Gastroesophageal sphincter (tissue), 4 donors: ENCODE results near the gene EXOG. TPM values are rescaled to one million over a fixed set of nuclear protein-coding genes. Genes with fewer than 3 reads are reported as not detected.

Experiments
- ATAC-seq: fragments of 150-250 bp; one replicate; pipeline ENCODE4 v1.9.1; 2016; ENCODE audit warnings: mild to moderate bottlenecking, moderate library complexity
- H3K27ac ChIP-seq, 4 donors: fragments of 200-600 bp; sonication (generic) in 3 of 4; 1 replicate in 3 of 4; 2 replicates in 1 of 4; pipeline ENCODE4 v1.5.1; 2016 to 2019
- H3K27me3 ChIP-seq: fragments of 200-600 bp; sonication (generic); one replicate; pipeline ENCODE4 v1.5.1; 2019
- H3K36me3 ChIP-seq, 2 donors: fragments of 200-600 bp; sonication (generic); one replicate each; pipeline ENCODE4 v1.5.1; 2019; ENCODE audit warnings: control low read depth in 1 of 2
- H3K4me1 ChIP-seq, 3 donors: fragments of 200-600 bp; sonication (generic); 1 replicate in 2 of 3; 2 replicates in 1 of 3; pipeline ENCODE4 v1.5.1; 2016 to 2019; ENCODE audit warnings: control low read depth in 2 of 3
- H3K4me3 ChIP-seq, 2 donors: fragments of 200-600 bp; sonication (generic); one replicate each; pipeline ENCODE4 v1.5.1; 2019; ENCODE audit warnings: mild to moderate bottlenecking in 1 of 2, moderate library complexity in 1 of 2
- H3K9me3 ChIP-seq, 3 donors: fragments of 200-600 bp; sonication (generic); one replicate each; pipeline ENCODE4 v1.5.1; 2017 to 2019; ENCODE audit warnings: control low read depth in 2 of 3
- CTCF ChIP-seq, 4 experiments: fragments of 200-600 bp in 2 of 4; fragments of 450-650 bp in 2 of 4; sonication (generic) in 1 of 4; IDR thresholded peaks; one replicate each; pipeline ENCODE4 v1.5.1; 2017 to 2019; ENCODE audit warnings: antibody characterized with exemption in 4 of 4, mild to moderate bottlenecking in 2 of 4, moderate library complexity in 2 of 4
- EP300 ChIP-seq: sonication (generic); formaldehyde crosslinking; IDR thresholded peaks from one replicate; pipeline ENCODE4 v1.6.1; 2017; ENCODE audit warnings: antibody characterized with exemption, mild to moderate bottlenecking
- POLR2A ChIP-seq, 2 donors: fragments of 450-650 bp; IDR thresholded peaks; one replicate each; pipeline ENCODE4 v1.6.1; 2017; ENCODE audit warnings: antibody characterized with exemption in 2 of 2, mild to moderate bottlenecking in 2 of 2, moderate library complexity in 1 of 2
- POLR2AphosphoS5 ChIP-seq: sonication (generic); formaldehyde crosslinking; IDR thresholded peaks from one replicate; pipeline ENCODE4 v1.6.1; 2017; ENCODE audit warnings: antibody characterized with exemption
- WGBS, 2 donors: methylation state at CpG; one replicate each; pipeline ENCODE4 v1.1.5; 2018; ENCODE audit warnings: low coverage in 1 of 2; 5-methylcytosine and 5-hydroxymethylcytosine counted together
- total RNA-seq, 4 donors: library from RNA; depleted of rRNA; stranded (reverse); fragments of >200 nt; gene quantifications; one replicate each; pipeline ENCODE4 v1.1.0, GENCODE V29; 2016

The EXOG gene
- total RNA-seq, 4 donors from 2014 or later, result 10.5 to 38.3 (median 19.3) TPM

- H3K4me3 ChIP-seq, result no peak overlapping the region
- H3K4me1 ChIP-seq, result no peaks in the 10 kb centered on the region
- no peak overlapping the region for H3K27ac ChIP-seq
- TF ChIP-seq POLR2A (IDR thresholded peaks at IDR 0.05) (no peak), CTCF (IDR thresholded peaks at IDR 0.05) (no peak), EP300 (no peak), POLR2AphosphoS5 (no peak)
- H3K27me3 ChIP-seq, result no peaks in the 10 kb centered on the region
- no peaks in the 10 kb centered on the region for H3K36me3 ChIP-seq
- ATAC-seq, result no peak
- H3K9me3 ChIP-seq, result peaks cover 0 to 11% (median 0%) of the 10 kb centered on the region in 3 donors
- WGBS, 2 donors, result 96 to 97% methylated on average over 5 of the region's 33 CpGs
Measured at GRCh38 chr3:38549957-38550840, 54.1 kb downstream of the EXOG start.

GRCh38 chr3:38551026-38551832 is 55.1 kb downstream of the EXOG start:
- 94 to 95% methylated on average over 11 to 20 of the region's 30 CpGs for WGBS, 2 donors
- no peaks in the 10 kb centered on the region for H3K36me3 ChIP-seq

DNA sequence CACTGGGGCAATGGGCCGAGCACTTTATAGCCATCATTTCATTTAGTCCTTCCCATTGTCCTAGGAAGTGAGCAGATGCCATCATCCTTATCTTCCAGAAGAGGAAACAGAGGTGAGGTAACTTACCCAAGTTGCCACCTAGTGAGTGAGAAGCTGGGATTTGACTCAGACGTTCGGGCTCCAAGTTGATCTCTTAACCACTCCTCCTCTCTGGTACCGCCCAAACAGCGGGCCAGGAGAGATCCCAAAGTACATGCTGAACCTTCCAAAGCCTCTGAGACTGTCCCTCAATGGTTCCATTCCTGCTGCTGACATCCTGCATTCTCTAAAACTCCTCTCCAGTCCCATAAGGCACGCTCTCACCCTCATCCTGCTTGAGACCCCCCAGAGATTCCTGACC is 56.2 kb downstream of the EXOG start:
- TF ChIP-seq CTCF (IDR thresholded peaks at IDR 0.05), result no peak
- TF ChIP-seq POLR2AphosphoS5, result no peak
- TF ChIP-seq EP300, result no peak
- no peak for TF ChIP-seq POLR2A (IDR thresholded peaks at IDR 0.05)
- WGBS, 2 donors, result 82 to 85% methylated on average over 4 to 5 of the region's 6 CpGs
- no peaks in the 10 kb centered on the region for H3K36me3 ChIP-seq
- ATAC-seq, result no peak
- no peaks in the 10 kb centered on the region for H3K27me3 ChIP-seq
- no peak overlapping the region for H3K27ac ChIP-seq
- H3K9me3 ChIP-seq, result peaks cover 0 to 11% (median 0%) of the 10 kb centered on the region in 3 donors
- H3K4me3 ChIP-seq, result no peak overlapping the region
- no peaks in the 10 kb centered on the region for H3K4me1 ChIP-seq

More at GRCh38 chr3:38551026-38551832, 55.1 kb downstream of the EXOG start:
- no peaks in the 10 kb centered on the region for H3K4me1 ChIP-seq
- H3K27ac ChIP-seq, result no peak overlapping the region
- H3K4me3 ChIP-seq, result no peak overlapping the region
- TF ChIP-seq POLR2AphosphoS5, result no peak
- TF ChIP-seq CTCF (IDR thresholded peaks at IDR 0.05), result no peak
- no peak for TF ChIP-seq POLR2A (IDR thresholded peaks at IDR 0.05)
- TF ChIP-seq EP300, result no peak
- H3K27me3 ChIP-seq, result no peaks in the 10 kb centered on the region
- ATAC-seq, result no peak
- H3K9me3 ChIP-seq, result peaks cover 0 to 11% (median 0%) of the 10 kb centered on the region in 3 donors

DNA sequence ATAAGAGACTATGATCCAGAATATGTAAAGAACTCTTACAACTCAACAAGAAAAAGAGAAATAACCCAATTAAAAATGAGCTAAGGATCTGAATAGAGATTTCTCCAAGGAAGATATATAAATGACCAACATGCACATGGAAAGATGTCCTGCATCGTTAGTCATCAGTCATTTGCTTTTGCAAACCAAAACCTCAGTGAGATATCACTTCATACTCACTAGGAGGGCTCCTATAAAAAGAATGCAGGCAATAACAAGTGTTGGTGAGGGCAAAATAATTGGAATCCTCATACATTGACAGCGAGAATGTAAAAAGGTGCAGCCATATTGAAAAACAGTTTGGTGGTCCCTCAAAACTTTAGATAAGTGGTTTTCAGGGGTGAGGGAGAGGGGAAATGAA is 56.9 kb downstream of the EXOG start:
- H3K4me1 ChIP-seq, result no peaks in the 10 kb centered on the region
- no peak for ATAC-seq
- H3K36me3 ChIP-seq, result no peaks in the 10 kb centered on the region
- H3K27ac ChIP-seq, result no peak overlapping the region
- TF ChIP-seq EP300 (no peak), CTCF (IDR thresholded peaks at IDR 0.05) (no peak), POLR2AphosphoS5 (no peak), POLR2A (IDR thresholded peaks at IDR 0.05) (no peak)
- H3K9me3 ChIP-seq, result peaks cover 0 to 11% (median 0%) of the 10 kb centered on the region in 3 donors
- 86 to 100% methylated on average over 2 of the region's 2 CpGs for WGBS, 2 donors
- H3K27me3 ChIP-seq, result no peaks in the 10 kb centered on the region
- H3K4me3 ChIP-seq, result no peak overlapping the region
